NCI-H1417 treated with DMSO at 0.1 percent for 48 hours (cell line): ENCODE results near the gene TSPAN3.

Source experiments
- DNase-seq: peaks from one replicate; lab custom pipeline; 2025; lab: John Stamatoyannopoulos, UW

Gene TSPAN3

GRCh38 chr15:77023576-77024272, 47.2 kb downstream of the TSPAN3 start:
- no peak for DNase-seq

- no peak for DNase-seq
Observed at GRCh38 chr15:77022646-77023575, 48.0 kb downstream of the TSPAN3 start.

DNA sequence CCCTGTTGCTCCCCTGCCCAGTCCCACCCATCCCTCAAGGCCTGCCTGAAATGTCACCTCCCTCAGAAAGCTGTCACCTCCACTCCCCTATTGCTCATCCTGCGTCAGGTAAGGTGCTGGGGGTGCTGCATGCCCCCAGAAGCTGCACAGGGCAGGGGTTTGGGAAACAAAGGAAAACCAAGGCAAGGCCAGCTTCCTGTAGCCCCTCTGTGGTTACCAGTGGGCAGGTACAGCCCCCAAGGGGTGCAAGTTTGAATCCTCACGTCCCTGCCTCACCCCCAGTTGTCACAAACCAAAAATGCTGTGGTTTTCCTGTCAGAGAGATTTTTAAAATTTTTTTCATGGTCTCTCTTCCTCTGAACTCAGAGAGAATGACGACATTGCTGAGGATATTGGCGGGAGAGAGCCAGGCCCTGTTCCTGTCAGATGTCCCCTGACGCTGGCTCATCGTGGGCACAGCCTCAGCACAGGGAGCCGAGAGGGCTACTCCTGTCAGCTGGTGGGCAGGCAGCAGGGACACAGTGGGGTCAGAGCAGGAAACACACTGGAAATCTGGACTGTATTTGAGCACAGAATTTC, 49.0 kb downstream of the TSPAN3 start:
- DNase-seq = no peak

GRCh38 chr15:77021088-77021481, 49.8 kb downstream of the TSPAN3 start:
- no peak for DNase-seq

GRCh38 chr15:77020348-77021087, 50.4 kb downstream of the TSPAN3 start:
- no peak for DNase-seq

GRCh38 chr15:77019521-77020331, 51.2 kb downstream of the TSPAN3 start:
- DNase-seq = no peak

GRCh38 chr15:77018796-77019505, 52.0 kb downstream of the TSPAN3 start:
- DNase-seq = no peak

DNA sequence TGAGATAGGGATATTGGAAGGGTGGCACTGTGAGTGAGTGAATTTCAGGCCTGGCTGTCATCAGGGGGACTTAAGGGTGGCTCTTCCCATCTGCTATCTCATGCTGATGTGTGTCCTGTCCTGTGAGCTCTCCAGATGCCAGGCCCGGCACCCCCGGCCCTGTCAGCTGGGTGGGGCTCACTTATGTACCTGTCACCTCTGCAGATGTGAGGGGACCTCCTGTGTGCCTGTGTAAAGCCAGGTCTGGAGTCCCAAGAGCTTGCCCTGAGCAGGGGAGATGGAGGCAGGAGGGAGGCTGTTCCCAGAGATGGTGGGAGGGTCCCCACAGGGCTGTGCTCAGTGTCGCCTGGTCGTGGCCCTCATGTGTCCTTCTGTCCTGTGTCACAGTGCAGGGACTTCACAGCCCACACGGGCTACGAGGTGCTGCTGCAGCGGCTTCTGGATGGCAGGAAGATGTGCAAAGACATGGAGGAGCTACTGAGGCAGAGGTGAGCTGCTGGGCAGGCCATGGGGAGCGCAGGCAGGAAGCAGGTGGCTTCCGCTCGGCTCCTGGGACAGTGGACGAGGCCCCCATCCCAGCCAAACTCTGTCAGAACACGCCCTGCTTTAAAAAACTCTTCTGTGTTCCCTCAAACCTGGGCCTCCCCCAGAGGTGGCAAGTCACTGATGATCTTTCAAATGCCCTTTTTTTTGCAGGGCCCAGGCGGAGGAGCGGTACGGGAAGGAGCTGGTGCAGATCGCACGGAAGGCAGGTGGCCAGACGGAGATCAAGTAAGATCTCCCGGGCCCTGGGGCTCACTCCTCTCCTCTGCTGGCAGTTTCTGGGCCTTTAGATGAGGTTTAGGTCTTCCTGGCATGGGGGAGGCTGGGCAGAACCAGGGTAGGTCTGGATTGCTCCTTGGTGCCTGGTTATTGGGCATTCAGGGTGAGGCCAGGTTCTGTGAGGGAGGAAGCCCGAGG, 52.9 kb downstream of the TSPAN3 start:
- no peak for DNase-seq

GRCh38 chr15:77017091-77017660, 53.7 kb downstream of the TSPAN3 start:
- no peak for DNase-seq

GRCh38 chr15:77016321-77016695, 54.6 kb downstream of the TSPAN3 start:
- no peak for DNase-seq

DNA sequence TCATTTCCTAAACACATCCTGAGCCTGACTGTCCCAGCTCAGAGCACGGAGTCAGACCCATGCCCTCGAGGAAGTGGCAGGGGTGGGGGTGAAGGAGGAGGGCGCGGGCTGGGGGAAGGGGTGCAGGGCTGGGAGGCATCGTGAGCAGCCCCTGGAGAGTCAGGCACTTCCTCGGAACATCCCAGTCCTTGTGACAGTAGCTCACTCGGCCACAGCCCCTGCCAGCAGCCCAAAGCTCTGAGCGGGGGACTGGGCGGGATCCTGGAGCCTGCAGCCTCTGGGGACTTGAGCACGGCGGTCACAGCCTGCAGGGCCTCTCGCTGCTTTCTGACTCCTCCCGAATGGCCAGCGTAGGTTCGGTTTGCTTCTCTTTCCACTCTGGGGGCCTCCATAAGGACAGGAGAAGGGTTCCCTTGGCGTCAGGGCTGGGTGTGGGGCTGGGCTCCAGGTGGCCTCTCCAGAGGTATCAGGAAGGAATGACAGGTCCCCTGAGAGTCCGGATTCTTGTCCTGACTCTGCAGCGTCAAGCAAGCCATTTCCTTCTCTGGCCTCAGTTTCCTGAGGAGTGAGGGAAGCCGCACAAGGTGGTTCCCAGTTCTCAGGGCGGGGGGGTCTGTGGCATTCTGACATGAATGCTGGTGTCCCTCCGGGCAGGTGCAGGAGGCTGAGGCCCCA, 55.1 kb downstream of the TSPAN3 start:
- DNase-seq = no peak

- DNase-seq = no peak
Observed at GRCh38 chr15:77014132-77015081, 56.5 kb downstream of the TSPAN3 start.

GRCh38 chr15:77013776-77014131, 57.2 kb downstream of the TSPAN3 start:
- no peak for DNase-seq

GRCh38 chr15:77012868-77013267, 58.0 kb downstream of the TSPAN3 start:
- DNase-seq = no peak

GRCh38 chr15:77012117-77012712, 58.7 kb downstream of the TSPAN3 start:
- DNase-seq = no peak

DNA sequence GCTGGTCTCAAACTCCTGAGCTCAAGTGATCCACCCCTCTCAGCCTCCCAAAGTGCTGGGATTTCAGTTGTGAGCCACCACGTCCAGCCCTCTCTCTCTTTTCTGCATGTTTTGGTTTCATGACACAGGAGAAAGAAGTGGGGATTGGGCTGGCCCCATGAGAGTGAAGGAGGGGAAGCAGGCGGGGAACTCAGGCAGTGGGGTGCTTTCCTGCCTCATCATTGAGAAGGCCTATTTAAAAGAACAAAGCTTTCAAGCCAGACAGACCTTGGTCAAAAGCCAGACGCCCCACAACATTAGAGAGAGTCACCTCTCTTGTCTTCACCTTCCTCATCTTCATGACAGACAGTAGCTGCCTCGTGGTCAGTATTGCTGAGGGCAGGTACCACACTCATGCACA, 60.1 kb downstream of the TSPAN3 start:
- DNase-seq = no peak

- no peak for DNase-seq
Observed at GRCh38 chr15:77010312-77010686, 60.6 kb downstream of the TSPAN3 start.
